NCI-H187 (cell line): ENCODE results near the gene SCYGR7.
"Not testable (repeated sequence)": the region's sequence is repeated elsewhere in the genome, so short reads cannot be mapped to it uniquely, and the experiment has no call there.

Experiments used
- DNase-seq, 2 experiments: peaks; one replicate each; lab custom pipeline; 2025; lab: John Stamatoyannopoulos, UW

SCYGR7 gene

GRCh38 chr2:227728035-227728434, at the start of gene SCYGR7:
Gene SCYGR7, plus strand, starts transcription at chr2:227728335. Its CDS starts 0 bp downstream, at chr2:227728335.
- DNase-seq = no peak

GRCh38 chr2:227684258-227684657, 43.9 kb upstream of the SCYGR7 start:
- no peak for DNase-seq

- no peak for DNase-seq
Measured at GRCh38 chr2:227687189-227687588, 40.9 kb upstream of the SCYGR7 start.

- DNase-seq = no peak
Measured at GRCh38 chr2:227696990-227697679, 31.0 kb upstream of the SCYGR7 start.

GRCh38 chr2:227701556-227701955, 26.6 kb upstream of the SCYGR7 start:
- no peak for DNase-seq

- DNase-seq = no peak
Measured at GRCh38 chr2:227703280-227703732, 24.8 kb upstream of the SCYGR7 start.

GRCh38 chr2:227703961-227704360, 24.2 kb upstream of the SCYGR7 start:
- DNase-seq = no peak

GRCh38 chr2:227706859-227707258, 21.3 kb upstream of the SCYGR7 start:
- DNase-seq = no peak

- no peak for DNase-seq
Measured at GRCh38 chr2:227707390-227707789, 20.7 kb upstream of the SCYGR7 start.

- DNase-seq = no peak
Measured at GRCh38 chr2:227710986-227711385, 17.1 kb upstream of the SCYGR7 start.

- no peak for DNase-seq
Measured at GRCh38 chr2:227713291-227713690, 14.8 kb upstream of the SCYGR7 start.

- no peak for DNase-seq
Measured at GRCh38 chr2:227716501-227716900, 11.6 kb upstream of the SCYGR7 start.

- DNase-seq = no peak
Measured at GRCh38 chr2:227717687-227718567, 10.2 kb upstream of the SCYGR7 start, which contains the start of gene SLC19A3. Gene SLC19A3, minus strand, starts transcription at chr2:227718028. Its CDS starts 15,710 bp downstream, at chr2:227702318.

- no peak for DNase-seq
Measured at GRCh38 chr2:227719641-227720040, 8.5 kb upstream of the SCYGR7 start.

- DNase-seq = no peak
Measured at GRCh38 chr2:227720680-227721079, 7.5 kb upstream of the SCYGR7 start.

GRCh38 chr2:227722821-227723220, 5.3 kb upstream of the SCYGR7 start:
- not testable (repeated sequence) for DNase-seq

GRCh38 chr2:227724394-227725039, 3.6 kb upstream of the SCYGR7 start, which contains the start of gene SCYGR6:
Gene SCYGR6, minus strand, starts transcription at chr2:227724757. Its CDS starts 0 bp downstream, at chr2:227724757.
- no peak for DNase-seq

GRCh38 chr2:227739351-227739750, 11.2 kb downstream of the SCYGR7 start:
- no peak for DNase-seq

- not testable (repeated sequence) for DNase-seq
Measured at GRCh38 chr2:227740705-227741104, 12.6 kb downstream of the SCYGR7 start.

GRCh38 chr2:227745594-227745993, 17.5 kb downstream of the SCYGR7 start, which contains the start of gene SCYGR8:
Gene SCYGR8, plus strand, starts transcription at chr2:227745894. Its CDS starts 0 bp downstream, at chr2:227745894.
- no peak for DNase-seq

GRCh38 chr2:227748079-227748478, 19.9 kb downstream of the SCYGR7 start:
- no peak for DNase-seq

GRCh38 chr2:227756261-227756660, 28.1 kb downstream of the SCYGR7 start:
- not testable (repeated sequence) for DNase-seq
